ENCODE measurements around the gene FLNB.

FLNB gene

GRCh38 chr3:58116161-58116955, 108.1 kb downstream of the FLNB start:
- DNase-seq, result no peak

GRCh38 chr3:58116985-58117384, 108.8 kb downstream of the FLNB start:
- no peak for DNase-seq

- DNase-seq, result no peak
Measured at GRCh38 chr3:58117561-58118181, 109.4 kb downstream of the FLNB start.

- DNase-seq, result no peak
Measured at GRCh38 chr3:58119186-58119585, 111.0 kb downstream of the FLNB start.

GRCh38 chr3:58120075-58120812, 112.0 kb downstream of the FLNB start:
- DNase-seq, result no peak

- DNase-seq, result no peak
Measured at GRCh38 chr3:58121183-58121582, 113.0 kb downstream of the FLNB start.

- DNase-seq, result no peak
Measured at GRCh38 chr3:58122936-58123700, 114.9 kb downstream of the FLNB start.

- DNase-seq, result no peak
Measured at GRCh38 chr3:58124387-58124786, 116.2 kb downstream of the FLNB start.

GRCh38 chr3:58129041-58129770, 121.0 kb downstream of the FLNB start:
- DNase-seq, result no peak

GRCh38 chr3:58130591-58130990, 122.4 kb downstream of the FLNB start:
- DNase-seq, result no peak

GRCh38 chr3:58131101-58131825, 123.0 kb downstream of the FLNB start:
- DNase-seq, result no peak

- DNase-seq, result no peak
Measured at GRCh38 chr3:58132850-58133249, 124.6 kb downstream of the FLNB start.

- DNase-seq, result no peak
Measured at GRCh38 chr3:58134468-58134867, 126.2 kb downstream of the FLNB start.

GRCh38 chr3:58135712-58136543, 127.7 kb downstream of the FLNB start:
- DNase-seq, result no peak

GRCh38 chr3:58137306-58137705, 129.1 kb downstream of the FLNB start:
- DNase-seq, result no peak

- peak; percentile 14 for DNase-seq
Measured at GRCh38 chr3:58141766-58142345, 133.6 kb downstream of the FLNB start.

GRCh38 chr3:58143417-58144055, 135.3 kb downstream of the FLNB start:
- DNase-seq, result no peak

- peak; percentile 73 for DNase-seq
Measured at GRCh38 chr3:58144478-58145325, 136.5 kb downstream of the FLNB start.

GRCh38 chr3:58148049-58148448, 139.8 kb downstream of the FLNB start:
- DNase-seq, result no peak
